Measurements from ENCODE around the gene ZNF324. TPM values are rescaled to one million over a fixed set of nuclear protein-coding genes. Genes with fewer than 3 reads are reported as not detected.
A peak's percentile ranks its signal among the peaks of the same experiment; 100 is the strongest.

Gene ZNF324
- total and polyA plus RNA-seq, 2 of the 13 experiments (the other 11 are each of a cell fraction or from before 2014, with no cell fraction given), result 1.1 to 4.7 TPM

GRCh38 chr19:58466760-58467589, at the start of gene ZNF324 (continued):
- TF ChIP-seq ZBTB26 (CRISPR knock-in tag; IDR thresholded peaks at IDR 0.05; ENCODE audit: borderline replicate concordance) (no peak; the same call in 1 of the 2 replicates), SYNCRIP (IDR thresholded peaks at IDR 0.05; ENCODE audit: insufficient read depth, low read depth, low read length) (no peak), ZNF761 (CRISPR knock-in tag; conservative IDR thresholded peaks at IDR 0.05) (no peak; the same call in 1 of the 2 replicates), SKI (IDR thresholded peaks at IDR 0.05; ENCODE audit: partially characterized antibody) (no peak), ELF4 (CRISPR knock-in tag; IDR thresholded peaks at IDR 0.05; ENCODE audit: borderline replicate concordance) (peak; percentile 68; the same call in 1 of the 2 replicates), CAMTA2 (CRISPR knock-in tag; IDR thresholded peaks at IDR 0.05; ENCODE audit: borderline replicate concordance) (no peak), ZSCAN12 (CRISPR knock-in tag; IDR thresholded peaks at IDR 0.05) (no peak), YY1 (IDR thresholded peaks at IDR 0.05; ENCODE audit: insufficient read depth, insufficient replicate concordance, low read depth, low read length) (no peak), RBM39 (IDR thresholded peaks at IDR 0.05; ENCODE audit: low read depth, low read length, poor library complexity, severe bottlenecking) (no peak), ZNF136 (CRISPR knock-in tag; IDR thresholded peaks at IDR 0.05; ENCODE audit: low read depth) (no peak), TFDP1 (CRISPR knock-in tag; IDR thresholded peaks at IDR 0.05; ENCODE audit: borderline replicate concordance) (peak; percentile 40; the same call in 1 of the 2 replicates), ZNF609 (CRISPR knock-in tag; IDR thresholded peaks at IDR 0.05; ENCODE audit: borderline replicate concordance) (no peak; the same call in 1 of the 2 replicates), HIVEP1 (CRISPR knock-in tag; IDR thresholded peaks at IDR 0.05) (no peak), NFYC (CRISPR knock-in tag; IDR thresholded peaks at IDR 0.05) (peak; percentile 88)
